ENCODE data around the gene SLC30A1. TPM values are rescaled to one million over a fixed set of nuclear protein-coding genes. Genes with fewer than 3 reads are reported as not detected.

SLC30A1 gene
- total and polyA plus RNA-seq, 2 of the 8 experiments (the other 6 are each of a cell fraction or from before 2014, with no cell fraction given), result 4.5 to 14.0 TPM

DNA sequence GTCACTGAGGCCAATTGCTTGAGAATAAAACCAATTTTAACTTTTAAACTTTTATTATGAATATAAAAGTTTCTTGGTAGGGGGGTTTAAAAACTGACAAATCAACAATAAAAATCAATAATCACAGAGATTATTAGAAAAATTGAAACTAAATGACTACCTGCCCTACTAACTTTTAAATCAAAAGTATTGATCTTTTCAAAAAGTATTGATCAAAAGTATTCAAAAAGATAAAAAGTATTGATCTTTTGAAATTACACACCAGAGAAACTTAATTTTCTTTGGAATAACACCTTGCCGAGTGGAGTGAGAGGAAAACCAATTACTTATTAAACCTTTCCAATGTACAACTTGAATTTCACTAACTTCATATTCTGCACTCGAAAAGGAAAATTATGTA lies 2.2 kb downstream of the SLC30A1 start (continued):
- TF ChIP-seq NANOG (IDR thresholded peaks at IDR 0.05; ENCODE audit: insufficient read depth, low read depth, low read length, poor library complexity, severe bottlenecking), result no peak
